Pulmonary artery endothelial cell (primary cell): ENCODE results near the gene MCM10. TPM values are rescaled to one million over a fixed set of nuclear protein-coding genes. Genes with fewer than 3 reads are reported as not detected.
"Not testable (repeated sequence)": the region's sequence is repeated elsewhere in the genome, so short reads cannot be mapped to it uniquely, and the experiment has no call there.

ENCODE experiments used
- DNase-seq: peaks from one replicate; pipeline ENCODE4 v3.0.0-alpha.2; 2011; ENCODE audit warnings: low read depth, low spot score
- total RNA-seq: library from RNA; depleted of rRNA; stranded (reverse); fragments of >200 nt; gene quantifications from 2 replicates; pipeline ENCODE4 v1.2.3, GENCODE V29; 2014

Gene MCM10
- 11.5 and 23.9 TPM in 2 replicates for total RNA-seq

DNA sequence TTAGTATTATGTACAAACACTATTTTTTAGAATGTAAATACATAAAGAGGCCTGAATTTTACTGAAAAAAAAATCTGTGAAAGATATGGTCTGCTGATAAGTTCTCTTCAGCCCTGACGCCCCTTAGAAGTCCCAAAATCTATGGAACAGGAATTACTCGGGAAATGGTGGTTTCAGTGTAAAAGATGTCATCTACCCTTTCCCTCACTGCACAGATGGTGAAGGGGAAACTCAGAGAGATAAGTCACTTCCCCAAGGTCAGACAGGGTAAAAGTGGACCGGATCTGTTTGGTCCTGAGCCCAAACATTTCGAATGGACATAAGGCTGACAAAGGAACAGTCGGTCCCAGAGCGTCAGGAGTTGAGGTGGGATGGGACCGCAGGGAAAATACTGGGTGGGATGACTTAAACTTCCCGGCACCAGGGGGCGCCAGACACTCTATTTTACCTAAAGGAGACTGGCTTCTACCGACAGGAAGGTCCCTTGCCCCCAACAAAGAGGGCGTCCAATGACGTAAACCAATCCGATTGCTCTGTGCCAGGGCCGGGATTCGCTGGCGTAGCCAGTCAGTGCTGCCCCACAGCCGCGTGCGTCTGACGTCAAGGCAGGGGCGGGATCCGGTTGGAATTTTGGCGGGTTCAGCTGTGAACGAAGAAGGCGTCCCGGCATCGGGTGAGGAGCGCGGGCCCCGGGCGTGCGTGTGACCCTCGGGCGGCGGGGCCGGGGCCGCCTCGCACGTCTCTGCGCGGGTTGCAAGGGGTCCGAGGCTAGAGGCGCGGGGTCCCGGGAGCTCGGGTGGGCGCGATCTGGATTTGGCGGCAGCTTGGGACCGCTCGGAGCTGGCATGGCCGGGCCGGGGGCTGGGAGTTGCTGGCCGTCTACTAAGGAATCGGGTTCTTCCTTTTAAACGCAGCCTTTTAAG lies at the start of gene MCM10:
Gene MCM10, plus strand, starts transcription at position 625 of the 923 bp plus-strand sequence. CDS start 2,645 bp downstream, outside the sequence.
- DNase-seq, result peak; percentile 99

DNA sequence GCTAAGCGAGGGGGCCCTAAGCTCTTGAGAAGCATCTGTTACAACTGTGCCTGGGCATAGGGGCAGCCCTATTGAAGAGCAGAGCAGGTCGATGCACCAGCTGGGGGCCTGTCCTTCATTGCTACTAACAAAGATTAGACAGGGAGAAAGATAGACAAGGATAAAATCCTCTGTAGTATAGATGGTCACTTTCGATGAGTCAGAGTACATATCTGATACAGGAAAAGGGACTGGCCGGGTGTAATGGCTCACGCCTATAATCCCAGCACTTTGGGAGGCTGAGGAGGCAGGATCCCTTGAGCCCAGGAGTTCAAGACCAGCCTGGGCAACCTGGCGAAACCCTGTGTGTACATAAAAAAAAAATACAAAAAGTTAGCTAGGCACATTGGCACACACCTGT lies 47.8 kb upstream of the MCM10 start:
- no peak for DNase-seq

DNA sequence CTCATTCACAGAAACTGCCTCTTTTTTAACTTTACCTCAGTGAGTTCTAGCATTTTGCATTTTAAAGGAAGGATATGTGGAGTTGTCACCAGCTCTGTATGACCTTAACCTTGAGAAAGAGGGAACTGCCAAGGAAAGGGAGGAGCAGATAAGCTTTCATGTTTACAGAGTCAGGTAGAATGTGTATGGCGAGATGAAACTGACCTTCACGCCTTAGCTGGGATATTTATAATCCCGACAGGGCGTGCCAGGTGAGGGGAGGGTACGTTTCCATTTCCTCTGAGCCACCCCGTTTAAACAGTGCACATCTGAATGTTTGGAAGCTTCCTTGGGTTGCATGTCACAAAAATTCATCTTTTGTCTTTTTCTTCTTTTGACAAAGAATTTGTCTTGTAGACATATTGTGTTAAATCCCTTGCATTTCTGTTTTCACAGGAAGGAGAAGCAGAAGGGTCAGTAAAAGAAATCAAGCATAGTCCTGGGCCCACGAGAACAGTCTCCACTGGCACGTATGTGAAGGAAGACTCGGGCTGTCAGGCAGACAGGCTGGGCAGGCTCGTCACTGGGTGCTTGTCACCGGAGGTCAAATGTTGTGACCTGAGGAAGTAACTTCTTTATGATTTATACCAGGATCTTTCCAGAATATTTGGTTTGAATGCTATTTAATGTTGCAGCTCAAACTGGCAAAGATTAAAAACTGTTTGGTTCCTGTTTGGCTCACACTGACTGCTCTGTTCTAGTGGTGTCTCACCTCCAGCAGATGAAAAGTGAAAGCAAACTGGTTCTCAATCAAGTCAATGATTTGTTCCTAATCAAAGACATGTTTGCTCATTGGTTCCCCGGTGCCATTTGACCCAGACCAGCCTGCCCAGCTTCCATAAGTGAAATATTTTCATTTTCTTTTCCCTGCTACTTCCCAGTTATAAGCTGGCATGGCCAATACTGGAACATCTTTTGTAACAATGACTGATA lies 45.2 kb upstream of the MCM10 start:
- DNase-seq, result no peak

DNA sequence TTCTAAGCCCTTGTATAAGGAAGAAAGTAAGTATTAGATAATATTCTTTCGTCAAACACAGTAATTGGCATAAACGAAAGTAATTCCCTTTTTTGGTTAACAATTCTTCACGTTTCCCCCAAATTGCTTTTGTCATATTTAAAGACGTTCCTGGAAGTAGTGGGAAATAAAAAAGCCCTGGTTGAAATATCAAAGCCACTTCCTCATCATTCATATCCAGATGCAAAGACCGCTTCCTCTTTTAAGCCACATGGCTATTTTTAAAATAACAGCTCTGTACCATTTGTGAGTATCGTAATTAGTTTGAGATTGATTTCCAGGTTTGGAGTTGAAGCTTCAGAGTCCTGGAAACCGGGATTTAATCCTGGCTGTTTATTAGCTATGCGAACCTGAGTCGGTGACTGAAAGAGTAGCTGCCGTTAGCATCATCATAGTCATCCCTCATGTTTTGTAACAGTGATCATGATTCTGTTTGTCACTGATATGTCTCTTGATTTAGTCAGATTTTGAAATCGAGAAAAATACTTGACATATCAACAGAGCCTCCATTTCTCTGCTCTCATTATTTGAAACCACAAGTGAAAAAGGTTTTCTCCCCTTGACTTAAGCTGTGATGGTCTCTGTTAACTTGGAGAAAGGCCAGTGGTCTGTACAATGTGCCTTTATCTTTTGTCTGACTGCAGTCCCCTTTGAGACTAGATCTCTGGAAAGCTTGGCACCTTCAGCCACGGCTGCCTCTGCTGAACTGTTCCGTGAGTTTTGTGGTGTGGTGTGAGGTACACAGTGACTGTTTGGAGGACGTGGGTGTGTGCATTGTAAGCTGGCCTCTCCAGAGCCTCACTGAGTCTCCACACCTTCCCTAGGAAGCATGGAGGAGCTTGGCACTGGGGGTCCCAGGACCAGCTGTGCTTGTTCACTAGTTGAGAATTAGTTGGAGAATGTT lies 43.2 kb upstream of the MCM10 start:
- DNase-seq, result no peak

DNA sequence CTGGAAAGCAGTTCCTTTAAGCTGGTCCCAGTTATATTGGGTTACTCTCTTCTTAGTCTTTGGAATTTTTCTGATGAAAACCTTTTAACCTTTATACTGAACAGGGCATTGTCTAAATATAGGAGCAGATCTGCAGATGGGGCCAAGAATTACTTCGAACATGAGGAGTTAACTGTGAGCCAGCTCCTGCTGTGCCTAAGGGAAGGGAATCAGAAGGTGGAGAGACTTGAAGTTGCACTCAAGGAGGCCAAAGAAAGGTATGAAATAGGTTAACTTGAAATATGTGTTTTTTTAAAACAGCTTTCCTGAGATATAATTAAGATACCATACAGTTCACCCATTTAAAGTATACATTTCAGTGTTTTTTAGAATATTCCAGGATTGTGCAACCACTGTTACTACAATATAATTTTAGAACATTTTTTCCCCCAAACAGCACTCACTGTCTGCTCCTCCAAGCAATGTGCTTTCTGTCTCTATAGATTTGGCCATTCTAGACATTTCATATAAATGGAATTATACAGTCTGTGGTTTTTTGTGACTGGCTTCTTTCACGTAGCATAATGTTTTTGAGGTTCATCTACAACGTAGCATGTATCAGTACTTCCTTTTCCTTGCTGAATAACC lies 42.5 kb upstream of the MCM10 start:
- DNase-seq, result no peak

DNA sequence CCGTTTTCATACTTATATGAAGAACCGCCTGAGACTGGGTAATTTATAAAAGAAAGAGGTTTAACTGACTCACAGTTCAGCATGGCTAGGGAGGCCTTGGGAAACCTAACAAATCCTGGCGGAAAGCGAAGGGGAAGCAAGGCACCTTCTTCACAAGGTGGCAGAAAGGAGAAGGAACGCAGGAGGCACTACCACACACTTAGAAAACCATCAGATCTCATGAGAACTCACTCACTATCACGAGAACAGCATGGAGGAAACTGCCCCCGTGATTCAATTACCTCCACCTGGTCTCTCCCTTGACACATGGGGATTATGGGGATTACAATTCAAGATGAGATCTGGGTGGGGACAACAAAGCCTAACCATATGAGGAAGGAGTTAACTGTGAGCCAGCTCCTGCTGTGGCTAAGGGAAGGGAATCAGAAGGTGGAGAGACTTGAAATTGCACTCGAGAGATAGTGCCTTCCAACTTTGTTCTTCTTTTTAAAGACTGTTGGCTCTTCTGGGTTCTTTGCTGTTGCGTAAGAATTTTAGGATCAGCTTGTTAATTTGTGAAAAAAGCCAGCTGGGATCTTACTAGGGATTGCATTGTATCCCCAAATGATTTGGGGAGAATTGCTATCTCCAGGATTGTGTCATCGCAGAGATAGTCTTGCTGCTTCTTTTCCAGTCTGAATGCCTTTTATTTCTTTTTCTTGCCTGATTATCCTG lies 40.4 kb upstream of the MCM10 start:
- no peak for DNase-seq

DNA sequence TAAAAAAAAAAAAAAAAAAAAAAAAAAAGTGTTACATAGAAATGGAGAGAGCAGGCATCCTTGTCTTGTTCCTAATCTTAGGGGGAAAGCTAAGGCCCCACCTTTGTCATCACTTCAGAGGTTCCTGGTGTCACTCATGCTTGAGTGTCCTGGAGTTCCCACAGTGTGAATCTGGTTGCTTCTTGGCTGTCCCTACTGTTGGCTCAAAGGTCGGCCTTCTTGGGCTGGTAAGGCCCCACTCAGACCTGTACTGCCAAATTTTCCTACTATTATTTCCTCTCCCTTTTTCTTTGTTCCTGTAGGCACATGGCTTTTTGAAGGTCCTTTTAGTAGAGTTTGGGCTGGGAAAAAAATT lies 39.9 kb upstream of the MCM10 start:
- DNase-seq, result no peak

DNA sequence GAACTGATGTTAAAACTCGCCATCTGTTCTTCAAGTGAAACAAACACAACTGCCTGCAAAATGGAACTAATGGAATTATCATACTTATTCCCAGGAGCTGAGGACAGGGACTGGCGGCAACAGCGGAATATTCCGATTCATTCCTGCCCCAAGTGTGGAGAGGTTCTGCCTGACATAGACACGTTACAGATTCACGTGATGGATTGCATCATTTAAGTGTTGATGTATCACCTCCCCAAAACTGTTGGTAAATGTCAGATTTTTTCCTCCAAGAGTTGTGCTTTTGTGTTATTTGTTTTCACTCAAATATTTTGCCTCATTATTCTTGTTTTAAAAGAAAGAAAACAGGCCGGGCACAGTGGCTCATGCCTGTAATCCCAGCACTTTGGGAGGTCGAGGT lies 24.7 kb upstream of the MCM10 start:
- DNase-seq, result no peak

DNA sequence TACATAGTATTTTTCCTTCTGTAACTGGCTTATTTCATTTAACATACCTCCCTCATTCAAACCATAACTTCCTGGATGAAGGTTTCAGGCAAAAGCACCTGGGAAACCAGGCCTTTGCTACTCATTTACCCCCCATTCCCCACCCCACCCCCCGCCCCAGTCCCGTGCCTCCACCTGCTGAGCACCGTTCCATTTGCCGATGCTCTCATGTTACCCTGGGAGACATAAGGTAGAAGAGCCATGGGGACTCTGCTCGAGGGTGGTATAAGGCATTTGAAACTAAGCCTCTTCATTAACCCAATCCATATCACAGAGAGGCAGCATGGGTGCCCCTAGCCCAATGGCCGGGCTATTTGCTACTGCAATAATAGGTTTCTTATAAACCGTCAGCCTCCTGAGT lies 22.2 kb upstream of the MCM10 start:
- DNase-seq, result no peak

DNA sequence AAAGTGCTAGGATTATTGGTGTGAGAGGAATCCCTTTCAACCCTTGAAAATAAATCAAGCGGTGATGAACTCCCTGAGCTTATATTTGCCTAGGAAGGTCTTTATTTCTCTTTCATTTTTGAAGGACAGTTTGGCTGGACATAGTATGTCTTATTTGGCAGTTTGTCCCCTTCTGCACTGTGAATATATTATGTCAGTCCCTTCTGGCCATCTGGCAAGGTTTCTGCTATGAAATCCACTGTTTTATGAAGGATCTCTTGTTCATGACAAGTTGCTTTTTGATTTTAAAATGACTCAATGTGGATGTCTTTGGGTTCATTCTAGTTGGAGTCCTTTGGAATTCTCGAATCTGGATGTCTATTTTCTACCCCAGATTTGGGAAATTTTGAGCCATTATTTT lies 21.7 kb upstream of the MCM10 start:
- DNase-seq, result no peak

DNA sequence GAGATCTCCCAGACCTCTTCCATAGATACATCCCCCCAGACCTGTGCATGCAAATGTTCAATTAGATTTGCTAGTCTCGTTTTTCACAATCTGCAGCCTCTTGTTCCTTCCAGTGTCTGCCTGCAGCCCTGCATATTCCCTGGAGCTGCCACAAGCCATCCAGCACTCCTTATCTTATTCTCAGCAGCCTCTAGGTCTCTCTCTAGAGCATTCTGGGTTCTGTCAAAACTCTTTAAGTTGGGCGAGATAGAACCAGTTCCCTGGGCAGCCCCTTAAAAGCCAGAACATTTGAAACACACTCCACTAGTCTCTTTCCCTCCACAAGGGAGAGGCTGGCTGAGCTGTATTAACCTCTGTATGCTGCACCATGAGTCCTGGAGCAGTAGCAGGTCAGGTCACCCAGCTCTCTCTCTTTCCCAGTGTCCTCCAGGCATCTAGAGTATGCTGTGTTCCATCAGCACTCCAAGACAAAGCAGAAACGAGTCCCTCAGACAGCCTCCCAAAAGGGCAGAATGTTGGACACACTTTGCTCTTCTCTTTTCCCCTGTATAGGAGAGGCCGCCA lies 20.6 kb upstream of the MCM10 start:
- DNase-seq, result no peak

DNA sequence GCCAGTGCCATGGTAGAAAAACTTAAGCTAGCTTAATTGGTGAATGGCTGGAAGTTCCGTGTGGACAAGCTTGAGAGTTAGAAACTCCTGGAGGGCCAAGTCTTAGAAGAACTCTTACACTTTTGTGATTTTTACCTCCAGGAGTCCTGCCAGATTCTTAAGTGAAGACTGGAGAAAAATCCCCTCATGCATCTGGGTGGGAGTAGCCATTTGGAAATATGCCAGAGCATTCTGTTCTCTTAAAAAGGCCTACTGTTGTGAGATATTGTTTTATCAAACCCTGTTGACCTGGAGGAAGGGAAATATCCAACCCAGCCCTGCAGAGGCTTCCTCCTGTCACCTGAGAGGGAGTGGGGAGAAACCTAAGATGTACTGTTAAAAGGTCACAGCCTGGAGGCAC lies 17.6 kb upstream of the MCM10 start:
- no peak for DNase-seq

DNA sequence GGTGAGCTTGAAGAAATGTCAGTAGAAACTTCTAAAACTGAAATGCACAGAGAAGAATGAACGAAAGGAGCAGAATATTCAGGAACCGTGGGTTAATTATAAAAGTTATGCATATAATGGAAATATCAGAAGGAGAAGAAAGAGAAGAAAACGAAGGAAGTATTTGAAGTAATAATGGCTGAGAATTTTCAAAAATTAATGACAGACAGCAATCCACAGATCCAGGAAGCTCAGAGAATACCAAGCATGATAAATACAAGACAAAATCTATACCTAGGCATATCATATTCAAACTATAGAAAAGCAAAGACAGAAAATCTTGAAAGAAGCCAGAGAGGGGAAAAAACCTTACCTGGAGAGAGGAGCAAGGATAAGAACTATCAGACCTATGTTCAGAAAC lies 16.5 kb upstream of the MCM10 start:
- DNase-seq, result no peak

DNA sequence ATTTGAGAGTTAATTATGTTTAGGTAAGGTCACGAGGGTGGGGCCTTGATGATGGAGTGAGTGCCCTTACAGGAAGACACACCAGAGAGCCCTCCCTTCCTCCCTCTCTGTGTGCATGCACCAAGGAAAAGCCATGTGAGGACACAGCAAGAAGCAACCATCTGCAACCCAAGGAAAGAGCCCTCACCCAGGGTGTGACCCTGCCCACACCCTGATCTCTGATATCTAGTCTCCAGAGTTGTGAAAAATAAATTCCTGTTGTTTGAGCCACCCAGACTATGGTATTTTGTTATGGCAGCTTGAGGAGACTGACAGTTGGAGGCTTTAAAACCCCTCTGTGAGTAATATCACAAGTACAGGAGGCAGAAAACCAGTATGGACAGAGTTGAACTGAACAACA lies 15.0 kb upstream of the MCM10 start:
- DNase-seq, result no peak

DNA sequence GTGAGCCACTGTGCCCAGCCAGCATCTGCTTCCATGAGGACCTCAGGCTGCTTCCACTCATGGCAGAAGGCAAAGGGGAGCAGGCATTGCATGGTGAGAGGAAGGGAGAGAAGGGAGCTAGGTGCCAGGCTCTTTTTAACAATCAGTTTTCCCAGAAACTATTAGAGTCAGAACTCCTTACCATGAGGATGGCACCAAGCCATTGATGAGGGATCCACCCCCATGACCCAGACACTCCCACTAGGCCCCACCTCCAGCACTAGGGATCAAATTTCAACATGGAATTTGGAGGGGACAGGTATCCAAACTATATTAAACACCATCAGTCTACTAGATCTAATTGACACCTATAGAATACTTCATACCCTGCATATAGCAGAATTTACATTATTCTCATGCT lies 14.2 kb upstream of the MCM10 start:
- no peak for DNase-seq

DNA sequence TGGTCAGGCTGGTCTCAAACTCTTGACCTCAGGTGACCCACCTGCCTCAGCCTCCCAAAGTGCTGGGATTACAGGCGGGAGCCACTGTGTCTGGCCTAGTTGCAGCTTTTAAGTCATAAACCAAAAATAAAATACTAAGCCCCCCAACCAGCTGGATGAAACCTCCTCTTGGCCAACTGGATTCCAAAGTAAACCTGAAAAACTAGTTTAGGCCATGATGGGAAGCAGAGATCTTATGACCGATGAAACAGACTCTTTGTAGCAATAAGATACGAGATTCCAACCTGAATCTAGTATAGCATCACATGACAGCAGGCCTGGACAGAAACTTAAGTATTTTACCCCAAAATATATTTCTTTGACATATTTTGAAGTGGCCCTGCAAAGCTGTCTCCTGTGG lies 9.1 kb upstream of the MCM10 start:
- DNase-seq, result no peak

DNA sequence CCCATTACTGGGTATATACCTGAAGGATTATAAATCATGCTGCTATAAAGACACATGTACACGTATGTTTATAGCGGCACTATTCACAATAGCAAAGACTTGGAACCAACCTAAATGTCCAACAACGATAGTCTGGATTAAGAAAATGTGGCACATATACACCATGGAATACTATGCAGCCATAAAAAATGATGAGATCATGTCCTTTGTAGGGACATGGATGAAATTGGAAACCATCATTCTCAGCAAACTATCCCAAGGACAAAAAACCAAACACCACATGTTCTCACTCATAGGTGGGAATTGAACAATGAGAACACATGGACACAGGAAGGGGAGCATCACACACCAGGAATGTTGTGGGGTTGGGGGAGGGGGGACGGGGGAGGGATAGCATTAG lies 5.5 kb upstream of the MCM10 start:
- DNase-seq, result not testable (repeated sequence)

DNA sequence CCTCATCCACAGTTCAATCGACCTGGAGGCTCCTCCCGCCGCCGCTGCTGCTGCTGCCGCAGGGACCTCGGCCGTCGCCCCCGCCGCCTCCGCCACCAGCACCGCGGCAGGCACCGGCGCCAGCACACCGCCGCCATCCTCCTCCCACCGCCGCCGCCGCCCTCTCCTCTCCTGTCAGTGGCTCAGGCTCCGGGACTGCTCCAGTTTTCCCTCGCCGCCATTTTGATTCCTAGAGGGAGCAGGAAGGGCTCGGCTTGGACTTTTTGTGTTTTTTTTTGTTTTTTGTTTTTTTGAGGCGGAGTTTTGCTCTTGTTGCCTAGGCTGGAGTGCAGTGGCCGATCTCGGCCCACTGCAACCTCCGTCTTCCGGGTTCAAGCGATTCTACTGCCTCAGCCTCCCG lies 3.0 kb upstream of the MCM10 start:
- DNase-seq, result no peak

DNA sequence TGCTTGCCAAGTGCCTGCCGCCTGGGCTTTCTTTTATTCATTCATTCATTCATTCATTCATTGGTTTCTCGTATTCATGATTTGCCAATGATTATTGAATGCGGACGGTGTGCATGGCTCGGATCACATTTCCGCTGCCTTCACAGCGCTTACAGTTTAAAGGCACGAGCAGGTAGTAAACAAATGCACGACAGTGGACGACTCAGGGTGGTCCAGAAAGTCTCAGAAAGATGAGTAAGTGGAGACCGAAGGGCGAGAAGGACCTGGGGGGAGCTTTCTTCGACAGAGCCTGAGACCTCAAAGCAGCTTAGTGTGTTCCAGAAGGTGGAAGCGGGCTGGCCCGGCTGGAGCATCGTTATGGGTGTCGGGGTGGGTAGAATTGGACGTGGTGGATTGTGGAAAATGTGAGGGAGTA lies 506 bp downstream of the MCM10 start:
- DNase-seq, result no peak

DNA sequence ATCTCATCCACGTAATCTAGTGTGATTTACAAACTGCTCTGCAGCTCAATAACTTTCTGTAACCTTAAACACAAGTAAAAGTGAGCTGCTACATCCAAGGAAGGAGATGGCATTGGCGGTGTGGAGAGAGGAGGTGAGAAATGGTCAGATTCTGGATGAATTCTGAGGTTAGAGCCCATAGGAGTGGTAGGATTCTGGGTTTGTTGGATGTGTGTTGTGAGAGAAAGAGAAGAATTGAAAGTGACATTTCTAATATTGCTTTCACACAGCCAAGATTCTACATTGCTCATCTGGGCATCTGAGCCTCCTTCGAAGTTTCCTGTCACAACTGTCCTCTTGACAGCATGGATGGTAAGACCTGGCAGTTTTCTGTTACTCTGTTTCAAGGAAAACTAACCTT lies 2.5 kb downstream of the MCM10 start:
- no peak for DNase-seq
